ENCODE measurements around the gene CISTR. TPM values are rescaled to one million over a fixed set of nuclear protein-coding genes. Genes with fewer than 3 reads are reported as not detected.
"Not testable (repeated sequence)": the region's sequence is repeated elsewhere in the genome, so short reads cannot be mapped to it uniquely, and the experiment has no call there.

The CISTR gene
- total RNA-seq, 6 donors from 2014 or later, result not detected

DNA sequence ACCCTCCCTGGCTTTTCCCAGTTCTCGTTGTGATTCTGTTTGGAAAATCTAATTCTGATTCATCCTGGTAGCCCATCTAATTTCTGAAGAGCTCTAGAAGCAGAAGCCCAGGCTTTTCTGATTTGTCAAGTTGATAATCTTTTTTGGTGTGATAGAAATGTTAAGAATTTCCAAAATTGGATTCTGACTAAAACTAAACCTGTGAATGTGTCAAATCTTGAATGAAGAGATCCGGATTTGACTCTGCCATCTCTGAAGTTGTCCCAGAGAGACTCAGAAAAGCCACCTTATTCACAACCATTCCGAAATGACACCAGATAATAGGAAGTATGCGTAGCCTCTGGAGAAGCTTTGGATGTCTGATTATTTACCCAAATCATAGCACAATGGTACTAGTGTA lies 12.8 kb upstream of the CISTR start:
- no peaks in the 10 kb centered on the region for H3K9me3 ChIP-seq
- H3K27ac ChIP-seq, result no peak overlapping the region
- ATAC-seq (ENCODE audit: low FRiP score in 2 of 2) (no peak), DNase-seq (no peak)
- H3K27me3 ChIP-seq, result no peaks in the 10 kb centered on the region
- TF ChIP-seq EP300 (IDR thresholded peaks at IDR 0.05), result no peak
- TF ChIP-seq CTCF (IDR thresholded peaks at IDR 0.05), result no peak
- TF ChIP-seq POLR2A (IDR thresholded peaks at IDR 0.05), result no peak
- no peak for TF ChIP-seq POLR2AphosphoS5 (IDR thresholded peaks at IDR 0.05)
- no peaks in the 10 kb centered on the region for H3K4me1 ChIP-seq
- WGBS, 2 donors, result 83 to 89% methylated on average over 4 of the region's 4 CpGs
- no peaks in the 10 kb centered on the region for H3K36me3 ChIP-seq
- no peak overlapping the region for H3K4me3 ChIP-seq

- not testable (repeated sequence) for DNase-seq; H3K27ac ChIP-seq; H3K4me1 ChIP-seq; H3K27me3 ChIP-seq; H3K9me3 ChIP-seq; H3K36me3 ChIP-seq; H3K4me3 ChIP-seq; ATAC-seq (ENCODE audit: low FRiP score in 2 of 2)
- 92 to 98% methylated on average over 3 of the region's 3 CpGs for WGBS, 2 donors
These were observed 11.0 kb upstream of the CISTR start for GRCh38 chr12:53762793-53763192.

DNA sequence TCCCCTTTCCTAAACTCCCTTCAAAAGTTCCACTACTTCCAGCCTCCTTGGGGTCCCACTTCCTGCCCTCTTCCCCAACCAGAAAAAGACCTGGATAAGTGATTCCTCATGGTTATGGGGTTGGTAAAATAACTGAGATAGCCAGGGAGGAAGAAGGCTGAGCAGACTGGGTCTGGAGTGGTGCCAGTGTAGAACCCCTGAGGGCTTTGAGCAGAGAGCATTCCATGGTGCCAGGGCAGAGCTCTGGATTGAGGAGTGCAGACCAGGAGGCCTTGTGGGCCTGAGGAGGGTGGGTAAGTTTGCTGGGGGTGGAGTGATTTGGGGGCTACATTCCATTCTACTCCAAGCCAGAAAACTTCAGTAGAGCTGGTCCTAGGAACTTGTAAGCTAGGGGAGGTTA lies 9.5 kb upstream of the CISTR start:
- Histone ChIP-seq H3K4me3 (no peak overlapping the region), H3K27me3 (peaks cover 0 to 5% (median 0%) of the 10 kb centered on the region in 4 donors), H3K9me3 (no peaks in the 10 kb centered on the region), H3K36me3 (no peaks in the 10 kb centered on the region), H3K4me1 (peaks cover 4 to 8% (median 6%) of the 10 kb centered on the region in 4 donors), H3K27ac (no peak overlapping the region)
- no peak for DNase-seq
- ATAC-seq (ENCODE audit: low FRiP score in 2 of 2), result no peak
- TF ChIP-seq CTCF (IDR thresholded peaks at IDR 0.05) (no peak), POLR2AphosphoS5 (IDR thresholded peaks at IDR 0.05) (no peak), EP300 (IDR thresholded peaks at IDR 0.05) (no peak), POLR2A (IDR thresholded peaks at IDR 0.05) (no peak)

GRCh38 chr12:53759261-53759660 lies 7.5 kb upstream of the CISTR start:
- WGBS, 2 donors, result 79 to 81% methylated on average over 2 of the region's 2 CpGs
- H3K9me3 ChIP-seq, result no peaks in the 10 kb centered on the region
- H3K36me3 ChIP-seq, result no peaks in the 10 kb centered on the region
- peaks cover 4 to 22% (median 11%) of the 10 kb centered on the region in 4 donors for H3K4me1 ChIP-seq
- TF ChIP-seq POLR2A (IDR thresholded peaks at IDR 0.05) (no peak), EP300 (IDR thresholded peaks at IDR 0.05) (no peak), CTCF (IDR thresholded peaks at IDR 0.05) (no peak), POLR2AphosphoS5 (IDR thresholded peaks at IDR 0.05) (no peak)
- DNase-seq (no peak), ATAC-seq (ENCODE audit: low FRiP score in 2 of 2) (no peak)
- H3K27me3 ChIP-seq, result peaks cover 0 to 5% (median 0%) of the 10 kb centered on the region in 4 donors
- no peak overlapping the region for H3K27ac ChIP-seq
- no peak overlapping the region for H3K4me3 ChIP-seq

DNA sequence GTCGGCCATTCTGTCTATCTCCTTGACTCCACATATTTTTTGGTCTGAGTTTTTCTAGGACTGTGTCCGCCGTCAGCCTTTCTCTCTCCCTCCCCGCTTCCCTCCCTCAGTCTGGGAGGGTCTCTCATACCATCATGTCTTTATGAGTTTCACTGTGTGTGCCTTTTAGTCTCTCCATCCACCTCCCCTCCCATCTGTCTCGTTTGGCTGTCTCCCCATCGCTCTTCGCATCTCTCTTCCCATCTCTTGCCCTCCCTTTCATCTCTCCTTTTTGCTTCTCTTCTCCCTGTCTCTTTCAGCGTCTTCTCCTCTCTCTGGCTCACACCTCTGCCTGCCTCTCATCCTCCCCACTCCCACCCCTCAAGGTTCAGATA lies 6.9 kb upstream of the CISTR start:
- Histone ChIP-seq H3K4me3 (no peak overlapping the region), H3K27ac (no peak overlapping the region), H3K36me3 (no peaks in the 10 kb centered on the region), H3K27me3 (peaks cover 0 to 5% (median 0%) of the 10 kb centered on the region in 4 donors), H3K4me1 (peaks cover 4 to 26% (median 12%) of the 10 kb centered on the region in 4 donors), H3K9me3 (no peaks in the 10 kb centered on the region)
- DNase-seq, result no peak
- WGBS, 2 donors, result 54 to 57% methylated on average over 8 of the region's 8 CpGs
- ATAC-seq (ENCODE audit: low FRiP score in 2 of 2), result no peak
- TF ChIP-seq EP300 (IDR thresholded peaks at IDR 0.05) (no peak), CTCF (IDR thresholded peaks at IDR 0.05) (no peak), POLR2AphosphoS5 (IDR thresholded peaks at IDR 0.05) (no peak), POLR2A (IDR thresholded peaks at IDR 0.05) (no peak)
